Measurements from ENCODE around the gene FAM124B.

FAM124B gene

DNA sequence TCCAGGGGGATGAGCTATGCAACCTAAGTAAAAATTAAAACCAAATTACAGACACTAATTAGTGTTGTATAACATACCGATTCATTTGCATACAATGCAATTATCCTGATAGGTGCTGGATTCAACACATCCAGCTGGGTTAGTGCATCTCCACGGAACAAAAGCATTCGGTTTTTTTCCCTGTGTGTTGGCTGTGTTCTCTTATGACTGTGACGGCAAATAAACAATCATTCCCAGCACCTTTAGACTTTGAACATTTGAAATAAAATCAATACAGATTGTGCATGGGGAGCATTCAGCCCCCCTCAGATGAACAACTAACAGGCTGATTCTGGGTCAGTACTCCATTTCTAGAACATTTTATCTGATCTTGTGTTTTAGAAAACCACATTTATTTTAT lies 22.7 kb downstream of the FAM124B start:
- H3K4me1 ChIP-seq (ENCODE audit: insufficient read depth, low read length) = no peaks in the 10 kb centered on the region
- H3K27me3 ChIP-seq (ENCODE audit: insufficient read depth, low read length) = no peaks in the 10 kb centered on the region
- no peaks in the 10 kb centered on the region for H3K36me3 ChIP-seq (ENCODE audit: insufficient read depth, low read length)
- no peak overlapping the region for H3K4me3 ChIP-seq (ENCODE audit: low read length)
- 95% methylated on average over 3 of the region's 4 CpGs for WGBS
- H3K27ac ChIP-seq (ENCODE audit: low read depth, low read length) = no peak overlapping the region
- no peak overlapping the region for H3K9ac ChIP-seq (ENCODE audit: low read depth, low read length)
- no peaks in the 10 kb centered on the region for H3K9me3 ChIP-seq (ENCODE audit: insufficient read depth, low read depth, low read length)

GRCh38 chr2:224378701-224379097 lies 23.2 kb downstream of the FAM124B start:
- H3K9me3 ChIP-seq (ENCODE audit: insufficient read depth, low read depth, low read length) = no peaks in the 10 kb centered on the region
- H3K4me1 ChIP-seq (ENCODE audit: insufficient read depth, low read length) = no peaks in the 10 kb centered on the region
- H3K27me3 ChIP-seq (ENCODE audit: insufficient read depth, low read length) = no peaks in the 10 kb centered on the region
- WGBS = 83% methylated on average over 1 of the region's 1 CpG
- no peak overlapping the region for H3K27ac ChIP-seq (ENCODE audit: low read depth, low read length)
- no peaks in the 10 kb centered on the region for H3K36me3 ChIP-seq (ENCODE audit: insufficient read depth, low read length)
- no peak overlapping the region for H3K4me3 ChIP-seq (ENCODE audit: low read length)
- no peak overlapping the region for H3K9ac ChIP-seq (ENCODE audit: low read depth, low read length)

- Histone ChIP-seq H3K27me3 (ENCODE audit: insufficient read depth, low read length) (no peaks in the 10 kb centered on the region), H3K27ac (ENCODE audit: low read depth, low read length) (no peak overlapping the region), H3K9ac (ENCODE audit: low read depth, low read length) (no peak overlapping the region), H3K36me3 (ENCODE audit: insufficient read depth, low read length) (no peaks in the 10 kb centered on the region), H3K4me1 (ENCODE audit: insufficient read depth, low read length) (no peaks in the 10 kb centered on the region; the same call in 1 of the 2 replicates), H3K9me3 (ENCODE audit: insufficient read depth, low read depth, low read length) (no peaks in the 10 kb centered on the region), H3K4me3 (ENCODE audit: low read length) (no peak overlapping the region)
- WGBS = 89% methylated on average over 6 of the region's 6 CpGs
Observed at GRCh38 chr2:224377751-224378700, 23.9 kb downstream of the FAM124B start.

DNA sequence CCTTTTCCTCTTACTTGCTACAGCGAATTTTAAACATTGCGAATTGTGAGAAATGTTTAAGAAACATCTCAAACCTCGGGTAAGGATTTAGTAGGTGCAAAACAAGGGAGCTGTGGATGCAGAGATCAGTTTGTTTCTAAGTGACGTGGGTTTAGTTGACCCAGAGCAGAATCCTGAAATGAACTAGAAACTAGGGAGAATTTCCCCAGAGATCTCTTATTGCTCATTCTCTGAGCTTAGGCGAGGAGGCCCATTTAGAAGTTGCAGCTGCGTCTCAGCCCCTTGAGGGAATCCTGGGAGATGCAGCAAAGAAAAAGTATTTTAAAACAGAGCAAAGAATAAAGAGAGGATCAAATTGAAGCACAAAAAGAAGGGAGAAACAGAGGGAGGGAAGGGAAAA lies 29.3 kb downstream of the FAM124B start:
- Histone ChIP-seq H3K27me3 (ENCODE audit: insufficient read depth, low read length) (no peaks in the 10 kb centered on the region), H3K9me3 (ENCODE audit: insufficient read depth, low read depth, low read length) (no peaks in the 10 kb centered on the region), H3K4me3 (ENCODE audit: low read length) (no peak overlapping the region), H3K27ac (ENCODE audit: low read depth, low read length) (no peak overlapping the region), H3K9ac (ENCODE audit: low read depth, low read length) (no peak overlapping the region), H3K36me3 (ENCODE audit: insufficient read depth, low read length) (no peaks in the 10 kb centered on the region), H3K4me1 (ENCODE audit: insufficient read depth, low read length) (no peaks in the 10 kb centered on the region; the same call in 1 of the 2 replicates)
- WGBS = 90% methylated on average over 6 of the region's 6 CpGs

GRCh38 chr2:224369028-224369632 lies 32.8 kb downstream of the FAM124B start:
- H3K4me3 ChIP-seq (ENCODE audit: low read length) = no peak overlapping the region
- H3K27ac ChIP-seq (ENCODE audit: low read depth, low read length) = no peak overlapping the region
- H3K36me3 ChIP-seq (ENCODE audit: insufficient read depth, low read length) = no peaks in the 10 kb centered on the region
- 85% methylated on average over 5 of the region's 7 CpGs for WGBS
- H3K9ac ChIP-seq (ENCODE audit: low read depth, low read length) = no peak overlapping the region
- no peaks in the 10 kb centered on the region; the same call in 1 of the 2 replicates for H3K4me1 ChIP-seq (ENCODE audit: insufficient read depth, low read length)
- H3K9me3 ChIP-seq (ENCODE audit: insufficient read depth, low read depth, low read length) = no peaks in the 10 kb centered on the region
- H3K27me3 ChIP-seq (ENCODE audit: insufficient read depth, low read length) = no peaks in the 10 kb centered on the region

DNA sequence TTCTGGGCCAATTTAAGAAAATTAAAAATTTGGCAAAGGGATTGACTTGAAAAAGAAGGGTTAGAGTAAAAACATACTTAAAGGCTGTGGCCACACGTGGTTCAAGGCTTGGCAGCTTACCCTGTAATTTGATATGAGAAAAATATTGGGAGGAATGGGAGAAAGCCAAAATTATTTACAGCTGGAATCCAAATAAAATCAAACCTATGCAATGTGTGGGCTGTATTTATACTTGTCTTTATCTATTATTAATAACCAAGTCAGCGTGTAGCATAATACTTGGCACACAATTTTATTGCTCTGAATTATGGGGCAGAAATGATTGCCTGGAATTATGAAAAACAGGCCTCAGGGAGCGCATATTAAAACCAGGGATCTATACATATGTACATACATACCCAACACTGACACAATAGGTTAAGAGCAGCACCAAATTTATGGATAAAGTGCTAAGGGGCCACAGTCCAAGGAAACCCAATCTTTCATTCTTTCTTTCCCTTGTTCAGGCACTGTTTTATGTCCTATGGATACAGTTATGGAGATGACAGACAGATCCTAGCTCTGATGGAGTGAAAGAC lies 35.6 kb downstream of the FAM124B start:
- no peak overlapping the region for H3K27ac ChIP-seq (ENCODE audit: low read depth, low read length)
- WGBS = 73% methylated on average over 3 of the region's 3 CpGs
- H3K9me3 ChIP-seq (ENCODE audit: insufficient read depth, low read depth, low read length) = no peaks in the 10 kb centered on the region
- no peaks in the 10 kb centered on the region for H3K4me1 ChIP-seq (ENCODE audit: insufficient read depth, low read length)
- no peak overlapping the region for H3K9ac ChIP-seq (ENCODE audit: low read depth, low read length)
- no peaks in the 10 kb centered on the region for H3K27me3 ChIP-seq (ENCODE audit: insufficient read depth, low read length)
- H3K4me3 ChIP-seq (ENCODE audit: low read length) = no peak overlapping the region
- no peaks in the 10 kb centered on the region for H3K36me3 ChIP-seq (ENCODE audit: insufficient read depth, low read length)

DNA sequence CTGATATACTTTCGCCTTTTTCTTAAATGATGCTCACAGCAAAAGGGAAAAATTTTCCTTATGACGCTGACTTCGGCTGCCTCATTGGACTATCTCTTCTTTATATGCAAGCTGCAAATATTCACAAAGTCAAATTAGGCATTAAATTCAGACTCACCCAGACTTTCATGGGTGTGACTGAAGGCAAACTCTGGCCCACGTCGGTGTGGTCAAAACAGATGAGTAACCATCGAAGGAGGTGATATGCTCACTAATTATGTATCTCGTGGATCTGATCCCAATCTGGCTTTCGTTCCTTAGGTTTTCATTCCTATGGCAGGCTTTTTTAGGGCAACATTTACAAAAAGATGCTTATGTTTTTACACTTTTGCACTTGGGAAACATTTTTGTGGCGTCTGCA lies 36.6 kb downstream of the FAM124B start:
- Histone ChIP-seq H3K4me1 (ENCODE audit: insufficient read depth, low read length) (no peaks in the 10 kb centered on the region), H3K36me3 (ENCODE audit: insufficient read depth, low read length) (no peaks in the 10 kb centered on the region), H3K27ac (ENCODE audit: low read depth, low read length) (no peak overlapping the region), H3K9me3 (ENCODE audit: insufficient read depth, low read depth, low read length) (no peaks in the 10 kb centered on the region), H3K9ac (ENCODE audit: low read depth, low read length) (no peak overlapping the region), H3K27me3 (ENCODE audit: insufficient read depth, low read length) (no peaks in the 10 kb centered on the region), H3K4me3 (ENCODE audit: low read length) (no peak overlapping the region)
- WGBS = 94% methylated on average over 9 of the region's 9 CpGs

- 94% methylated on average over 3 of the region's 3 CpGs for WGBS
Observed at GRCh38 chr2:224363281-224363680, 38.6 kb downstream of the FAM124B start.

GRCh38 chr2:224362094-224362493 lies 39.8 kb downstream of the FAM124B start:
- WGBS = no CpG with 5 or more reads among the region's 1 CpG
- Histone ChIP-seq H3K4me3 (ENCODE audit: low read length) (no peak overlapping the region), H3K9ac (ENCODE audit: low read depth, low read length) (no peak overlapping the region), H3K27me3 (ENCODE audit: insufficient read depth, low read length) (no peaks in the 10 kb centered on the region), H3K36me3 (ENCODE audit: insufficient read depth, low read length) (no peaks in the 10 kb centered on the region), H3K9me3 (ENCODE audit: insufficient read depth, low read depth, low read length) (no peaks in the 10 kb centered on the region), H3K27ac (ENCODE audit: low read depth, low read length) (no peak overlapping the region), H3K4me1 (ENCODE audit: insufficient read depth, low read length) (no peaks in the 10 kb centered on the region)

More at GRCh38 chr2:224363281-224363680, 38.6 kb downstream of the FAM124B start:
- no peak overlapping the region for H3K9ac ChIP-seq (ENCODE audit: low read depth, low read length)
- H3K36me3 ChIP-seq (ENCODE audit: insufficient read depth, low read length) = no peaks in the 10 kb centered on the region
- no peaks in the 10 kb centered on the region for H3K4me1 ChIP-seq (ENCODE audit: insufficient read depth, low read length)
- no peaks in the 10 kb centered on the region for H3K27me3 ChIP-seq (ENCODE audit: insufficient read depth, low read length)
- no peak overlapping the region for H3K27ac ChIP-seq (ENCODE audit: low read depth, low read length)
- H3K4me3 ChIP-seq (ENCODE audit: low read length) = no peak overlapping the region
- H3K9me3 ChIP-seq (ENCODE audit: insufficient read depth, low read depth, low read length) = no peaks in the 10 kb centered on the region

- no peaks in the 10 kb centered on the region for H3K4me1 ChIP-seq (ENCODE audit: insufficient read depth, low read length)
- no peak overlapping the region for H3K27ac ChIP-seq (ENCODE audit: low read depth, low read length)
- H3K9me3 ChIP-seq (ENCODE audit: insufficient read depth, low read depth, low read length) = no peaks in the 10 kb centered on the region
- no peak overlapping the region for H3K9ac ChIP-seq (ENCODE audit: low read depth, low read length)
- H3K27me3 ChIP-seq (ENCODE audit: insufficient read depth, low read length) = no peaks in the 10 kb centered on the region
- H3K4me3 ChIP-seq (ENCODE audit: low read length) = no peak overlapping the region
- 95% methylated on average over 2 of the region's 3 CpGs for WGBS
- no peaks in the 10 kb centered on the region for H3K36me3 ChIP-seq (ENCODE audit: insufficient read depth, low read length)
Observed at GRCh38 chr2:224360801-224361251, 41.1 kb downstream of the FAM124B start.

GRCh38 chr2:224359569-224359968 lies 42.3 kb downstream of the FAM124B start:
- H3K27me3 ChIP-seq (ENCODE audit: insufficient read depth, low read length) = no peaks in the 10 kb centered on the region
- H3K4me3 ChIP-seq (ENCODE audit: low read length) = no peak overlapping the region
- H3K9me3 ChIP-seq (ENCODE audit: insufficient read depth, low read depth, low read length) = no peaks in the 10 kb centered on the region
- WGBS = 62% methylated on average over 3 of the region's 3 CpGs
- H3K36me3 ChIP-seq (ENCODE audit: insufficient read depth, low read length) = no peaks in the 10 kb centered on the region
- no peaks in the 10 kb centered on the region for H3K4me1 ChIP-seq (ENCODE audit: insufficient read depth, low read length)
- no peak overlapping the region for H3K27ac ChIP-seq (ENCODE audit: low read depth, low read length)
- no peak overlapping the region for H3K9ac ChIP-seq (ENCODE audit: low read depth, low read length)

All from HUES64 (cell line).